ENCODE results near the gene CENPK.
A peak's percentile ranks its signal among the peaks of the same experiment; 100 is the strongest.
"Not testable (repeated sequence)": the region's sequence is repeated elsewhere in the genome, so short reads cannot be mapped to it uniquely, and the experiment has no call there.

The CENPK gene

GRCh38 chr5:65508978-65509377, 54.0 kb downstream of the CENPK start:
- no peak for DNase-seq (ENCODE audit: low read depth in 2 of 2)

DNA sequence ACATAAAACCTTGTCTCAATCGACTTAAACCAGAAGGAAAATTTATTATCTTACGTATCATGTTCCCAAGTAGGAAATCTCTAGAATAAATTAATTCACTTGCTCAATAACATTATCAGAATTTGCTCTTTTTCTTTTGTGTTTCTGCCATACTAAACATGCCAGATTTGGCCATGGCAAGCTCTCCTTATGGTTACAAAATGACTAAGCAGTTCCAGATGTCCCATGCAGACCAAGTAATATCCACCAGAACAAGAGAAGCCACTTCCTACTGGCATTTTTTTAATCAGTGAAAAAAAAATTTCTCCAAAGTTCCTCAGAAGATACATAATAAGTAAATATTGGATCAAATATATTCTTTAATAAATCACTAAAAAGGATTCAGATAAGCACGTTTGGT, 56.0 kb downstream of the CENPK start:
- peak; percentile 60 to 62 for DNase-seq (ENCODE audit: low read depth in 2 of 2)

DNA sequence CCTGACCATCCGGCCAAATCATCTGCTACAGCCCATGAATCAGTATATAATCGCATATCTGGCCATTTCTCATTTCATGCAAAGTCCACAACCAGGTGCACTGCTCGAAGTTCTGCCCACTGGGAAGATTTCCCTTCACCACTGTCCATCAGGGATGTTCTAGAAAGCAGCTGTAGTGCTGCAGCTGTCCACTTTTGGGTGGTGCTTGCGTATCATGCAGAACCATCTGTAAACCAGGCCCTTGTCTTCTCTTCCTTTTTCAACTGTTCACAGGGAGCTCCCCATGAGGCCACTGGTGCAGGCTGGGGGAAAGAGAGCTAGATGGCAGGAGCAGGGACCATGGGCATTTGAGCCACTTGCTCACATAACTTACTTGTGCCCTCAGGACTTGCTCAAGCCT, 73.8 kb downstream of the CENPK start:
- DNase-seq (ENCODE audit: low read depth in 2 of 2), result no peak

DNA sequence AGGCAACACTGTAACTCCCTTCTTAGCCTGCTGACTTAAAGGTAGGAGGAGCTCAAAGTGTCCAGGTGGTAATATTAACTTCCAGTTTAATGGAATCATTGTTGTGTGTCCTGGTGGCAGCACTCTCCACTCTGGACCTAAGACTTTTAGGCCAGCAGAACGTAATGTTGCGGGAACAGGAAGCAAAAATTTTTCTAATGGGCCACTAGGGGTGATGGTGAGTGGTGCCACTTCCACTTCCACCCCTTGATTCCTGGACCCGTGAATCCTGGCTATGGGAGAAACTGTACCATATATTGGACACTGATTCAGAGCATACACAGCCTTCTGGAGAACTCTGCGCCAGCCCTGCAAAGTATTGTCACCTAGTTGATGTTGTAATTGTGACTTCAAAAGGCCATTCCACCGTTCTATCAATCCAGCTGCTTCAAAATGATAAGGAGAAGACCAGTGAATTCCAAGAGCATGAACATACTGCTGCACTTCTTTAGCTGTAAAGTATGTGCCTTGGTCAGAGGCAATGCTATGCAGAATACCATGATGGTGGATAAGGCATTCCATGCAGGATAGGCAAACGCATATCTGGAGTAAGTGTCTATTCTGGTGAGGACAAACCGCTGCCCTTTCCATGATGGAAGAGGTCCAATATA, 74.8 kb downstream of the CENPK start:
- not testable (repeated sequence) for DNase-seq (ENCODE audit: low read depth in 2 of 2)

GRCh38 chr5:65486803-65487202, 76.2 kb downstream of the CENPK start:
- not testable (repeated sequence) for DNase-seq (ENCODE audit: low read depth in 2 of 2)

DNA sequence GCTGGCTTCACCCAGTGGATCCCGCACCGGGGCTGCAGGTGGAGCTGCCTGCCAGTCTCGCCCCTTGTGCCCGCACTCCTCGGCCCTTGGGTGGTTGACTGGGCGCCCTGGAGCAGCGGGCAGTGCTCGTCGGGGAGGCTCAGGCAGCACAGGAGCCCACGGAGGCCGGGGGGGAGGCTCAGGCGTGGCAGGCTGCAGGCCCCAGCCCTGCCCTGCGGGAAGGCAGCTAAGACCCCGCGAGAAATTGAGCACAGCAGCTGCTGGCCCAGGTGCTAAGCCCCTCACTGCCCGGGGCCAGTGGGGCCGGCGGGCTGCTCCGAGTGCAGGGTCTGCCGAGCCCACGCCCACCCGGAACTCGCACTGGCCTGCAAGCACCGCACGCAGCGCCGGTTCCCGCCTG, 77.6 kb downstream of the CENPK start:
- no peak for DNase-seq (ENCODE audit: low read depth in 2 of 2)

DNA sequence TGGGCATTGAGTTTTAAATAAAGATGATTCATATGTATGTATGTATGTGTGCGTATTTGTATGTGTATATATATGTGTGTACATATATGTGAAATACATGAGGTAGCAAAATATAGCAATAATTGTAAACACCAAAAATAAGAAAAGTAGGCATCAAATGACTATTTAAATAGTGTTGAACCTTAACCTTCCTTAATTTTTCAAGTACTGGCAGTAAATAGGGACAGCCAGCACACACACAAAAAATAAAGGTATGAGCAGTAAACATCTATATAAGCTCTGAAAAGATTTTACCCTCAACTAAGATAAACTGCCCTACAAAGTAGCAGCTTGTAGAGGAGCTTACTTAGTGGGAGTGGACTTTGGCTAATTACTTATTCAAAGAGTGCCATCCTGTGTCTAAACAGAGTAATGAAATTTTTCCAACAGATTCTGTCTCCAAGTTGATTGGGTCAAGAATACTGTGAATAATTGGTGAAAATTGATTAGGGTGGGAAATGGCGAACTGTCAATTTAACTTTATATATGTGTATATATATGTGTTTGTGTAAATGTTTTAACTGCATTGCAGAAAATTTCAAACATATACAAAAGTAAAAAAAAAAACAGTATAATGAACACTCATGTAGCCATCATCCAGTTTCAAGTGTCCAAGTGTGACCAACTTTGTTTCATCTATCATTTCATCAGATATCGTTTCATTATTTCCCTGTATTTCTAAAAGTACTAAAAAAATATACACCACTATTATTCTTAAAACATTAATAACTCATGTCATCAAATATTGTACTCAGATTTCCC, 79.2 kb downstream of the CENPK start:
- peak; percentile 54 to 55 for DNase-seq (ENCODE audit: low read depth in 2 of 2)

- DNase-seq (ENCODE audit: low read depth in 2 of 2), result peak; percentile 22 to 31
Observed at GRCh38 chr5:65482736-65483545, 80.0 kb downstream of the CENPK start.

GRCh38 chr5:65482296-65482735, 80.7 kb downstream of the CENPK start:
- DNase-seq (ENCODE audit: low read depth in 2 of 2), result peak; percentile 17 to 31

GRCh38 chr5:65481635-65482295, 81.2 kb downstream of the CENPK start, which contains the start of gene ADAMTS6:
ADAMTS6 (minus strand) TSS chr5:65481920; CDS start chr5:65473673, 8,247 bp downstream.
- DNase-seq (ENCODE audit: low read depth in 2 of 2), result peak; percentile 96 to 97

- no peak for DNase-seq (ENCODE audit: low read depth in 2 of 2)
Observed at GRCh38 chr5:65481171-65481581, 81.8 kb downstream of the CENPK start.

DNA sequence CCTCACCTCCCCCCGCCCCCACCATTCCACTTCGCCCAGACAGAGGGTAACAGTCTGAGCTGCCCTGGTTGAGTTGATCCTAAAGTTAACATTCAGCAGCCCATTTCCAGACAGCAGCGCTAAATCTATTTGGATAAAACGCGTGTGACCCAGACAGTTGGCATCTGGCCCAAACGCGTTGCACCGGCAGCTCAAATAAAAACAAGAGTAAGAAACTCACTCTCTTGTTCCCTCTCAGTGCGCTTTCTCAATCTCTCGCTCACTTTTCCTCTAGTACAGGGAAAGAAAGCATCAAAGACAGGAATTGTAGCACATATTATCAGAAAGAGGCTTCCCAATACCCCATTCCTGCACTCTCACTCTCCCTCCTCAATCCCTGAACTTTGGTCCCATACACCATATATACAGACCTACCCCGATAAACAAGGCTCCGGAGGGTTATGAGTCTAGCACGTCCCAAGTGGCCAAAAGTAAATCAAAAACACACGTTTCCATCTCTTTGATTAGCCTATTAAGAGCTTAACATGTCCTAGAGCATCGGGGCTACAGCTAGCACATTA, 82.6 kb downstream of the CENPK start:
- peak; percentile 73 to 78 for DNase-seq (ENCODE audit: low read depth in 2 of 2)

GRCh38 chr5:65479527-65479926, 83.4 kb downstream of the CENPK start:
- DNase-seq (ENCODE audit: low read depth in 2 of 2), result no peak

DNA sequence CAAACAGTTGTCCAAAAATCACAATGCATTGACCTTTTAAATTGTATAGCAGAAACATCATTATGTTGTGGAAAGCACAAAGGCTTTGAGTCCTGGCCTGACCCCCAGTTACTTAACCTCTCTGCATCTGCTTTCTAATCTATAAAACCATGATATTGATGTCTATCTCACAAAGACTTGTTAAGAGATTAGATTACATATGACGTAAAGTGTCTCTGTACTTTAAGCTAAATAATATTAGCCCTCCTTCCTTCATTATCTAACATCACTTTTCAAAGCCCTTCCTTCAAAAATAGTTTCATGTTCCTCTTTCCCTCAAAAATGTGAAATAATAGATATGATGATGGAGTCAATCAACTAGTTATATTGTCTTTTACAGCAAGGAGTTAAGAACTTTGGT, 84.6 kb downstream of the CENPK start:
- DNase-seq (ENCODE audit: low read depth in 2 of 2), result no peak

DNA sequence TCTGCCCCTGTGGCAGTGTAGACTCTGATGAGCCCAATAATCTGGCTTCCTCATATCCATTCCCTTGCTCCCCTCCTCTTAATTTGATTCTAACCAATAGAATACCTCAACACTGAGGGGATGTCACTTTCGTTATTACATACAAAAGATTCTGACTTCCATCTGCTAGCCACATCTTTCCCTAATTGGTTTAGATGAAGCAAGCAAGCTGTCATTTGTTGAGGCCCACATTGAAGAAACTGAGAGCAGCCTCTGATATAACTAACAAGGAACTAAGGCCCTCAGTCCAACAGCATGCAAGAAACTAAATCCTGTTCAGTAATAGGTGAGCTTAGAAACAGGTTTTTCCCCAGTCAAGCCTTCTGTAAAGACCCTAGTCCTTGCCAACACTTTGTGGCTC, 87.1 kb downstream of the CENPK start:
- no peak for DNase-seq (ENCODE audit: low read depth in 2 of 2)

- DNase-seq (ENCODE audit: low read depth in 2 of 2), result no peak
Observed at GRCh38 chr5:65475336-65475735, 87.6 kb downstream of the CENPK start.

DNA sequence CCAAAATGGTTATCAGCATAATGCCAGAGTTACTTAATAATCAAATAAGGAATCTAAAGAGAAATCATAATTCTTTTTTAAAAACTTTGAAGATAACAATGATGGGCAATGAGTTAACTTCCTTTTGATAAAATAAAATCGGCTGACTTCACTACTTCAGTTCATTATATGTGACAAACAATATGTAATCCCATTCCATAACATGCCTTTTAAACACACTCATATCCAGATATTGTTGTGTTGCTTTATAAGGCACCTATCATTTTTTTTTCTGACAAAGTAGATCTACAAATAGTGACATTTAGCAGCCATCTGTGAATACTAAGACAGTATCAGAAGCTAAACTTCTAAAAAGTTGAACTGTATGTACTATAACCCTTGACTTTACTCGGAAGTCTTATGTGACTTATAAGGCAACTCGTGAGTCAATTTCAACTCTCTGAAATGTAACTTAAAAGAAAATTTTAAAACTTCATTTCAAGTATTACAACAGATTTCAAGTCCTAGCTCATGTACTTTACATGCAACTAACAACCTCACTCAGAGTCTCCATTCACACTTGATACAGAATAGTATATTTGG, 88.7 kb downstream of the CENPK start:
- no peak for DNase-seq (ENCODE audit: low read depth in 2 of 2)

- DNase-seq (ENCODE audit: low read depth in 2 of 2), result no peak
Observed at GRCh38 chr5:65468633-65469032, 94.3 kb downstream of the CENPK start.

All from fibroblast of skin of left quadriceps (primary cell).